Psoas muscle (tissue), 8 donors: ENCODE results near the gene USP43. TPM values are rescaled to one million over a fixed set of nuclear protein-coding genes. Genes with fewer than 3 reads are reported as not detected.
A peak's percentile ranks its signal among the peaks of the same experiment; 100 is the strongest.

Source experiments
- ATAC-seq, 4 donors: fragments of 200-7000 bp; cut with Tn5 transposase; one replicate each; pipeline ENCODE4 v1.9.1; 2020; ENCODE audit warnings: moderate library complexity in 3 of 4, mild to moderate bottlenecking in 2 of 4
- DNase-seq, 2 donors: peaks; one replicate each; pipeline ENCODE4 v3.0.0-alpha.2; 2020
- H3K27ac ChIP-seq: fragments of 200-600 bp; one replicate; pipeline ENCODE4 v1.8.0; 2022
- H3K27me3 ChIP-seq, 3 donors: fragments of 200-600 bp in 1 of 3; one replicate each; pipeline versions ENCODE4 v1.6.1 to v1.8.0; 2013 to 2022; ENCODE audit warnings: low read length in 2 of 3, mild to moderate bottlenecking in 2 of 3, moderate library complexity in 1 of 3; ENCODE audit not compliant: insufficient read depth in 3 of 3
- H3K36me3 ChIP-seq, 2 donors: fragments of 200-600 bp in 1 of 2; one replicate each; pipeline versions ENCODE4 v1.6.1 to v1.8.0; 2013 to 2022; ENCODE audit warnings: low read depth in 1 of 2, mild to moderate bottlenecking in 1 of 2, moderate library complexity in 1 of 2; ENCODE audit not compliant: insufficient read depth in 1 of 2
- H3K4me1 ChIP-seq: fragments of 200-600 bp; one replicate; pipeline ENCODE4 v1.8.0; 2022
- H3K4me3 ChIP-seq: fragments of 200-600 bp; one replicate; pipeline ENCODE4 v1.8.0; 2022; ENCODE audit warnings: mild to moderate bottlenecking
- H3K9me3 ChIP-seq: fragments of 200-600 bp; one replicate; pipeline ENCODE4 v1.8.0; 2022
- WGBS, 3 donors: extraction: QIAGEN DNeasy Blood & Tissue Kit; methylation state at CpG; one replicate each; pipeline versions ENCODE4 v1.1.6 to v1.1.7; 2013; 5-methylcytosine and 5-hydroxymethylcytosine counted together
- intact Hi-C, 2 donors: fragments of 100-400 bp; cut with DNase I; formaldehyde crosslinking; loops; one replicate each; pipeline versions ENCODE4 v1.11.0 to v1.14.2; 2022
- polyA plus RNA-seq, 3 donors: library from polyadenylated mRNA; stranded (reverse); fragments of 200-250 nt; gene quantifications; one replicate each; pipeline ENCODE4 v1.2.3, GENCODE V29; 2013
- total RNA-seq, 4 donors: library from RNA; stranded (reverse); fragmentation: NEBNext Ultra II Directional in 2 of 4; extraction: Animal tissue kit (Norgen Biotek cat#: 25700) in 2 of 4; gene quantifications; one replicate each; pipeline versions ENCODE4 v1.2.1 to v1.2.4, GENCODE V29; 2021 to 2023
- TF ChIP-seq, protein P1 (sequence below): fragments of 200-600 bp; IDR thresholded peaks from one replicate; pipeline ENCODE4 v1.8.0; 2022; ENCODE audit warnings: antibody characterized with exemption
- donor health status: healthy with polysubstance abuse.
- donor health status: DM: no; HTN: no; CAD: no; lungs with moderate emphysema.
- donor health status: Bipolar disorder and iron deficiency.
- donor health status: healthy.
- donor health status: DM: yes; HTN: yes; CAD: no.
- donor health status: DM: no; HTN: no; CAD: no.
- donor health status: DM: no; HTN: no; CAD: no.
- donor health status: DM: yes; HTN: yes; CAD: no.

The USP43 gene
- total and polyA plus RNA-seq, 7 donors, result 0.01 to 0.06 (median 0.04) TPM; not detected in 4

DNA sequence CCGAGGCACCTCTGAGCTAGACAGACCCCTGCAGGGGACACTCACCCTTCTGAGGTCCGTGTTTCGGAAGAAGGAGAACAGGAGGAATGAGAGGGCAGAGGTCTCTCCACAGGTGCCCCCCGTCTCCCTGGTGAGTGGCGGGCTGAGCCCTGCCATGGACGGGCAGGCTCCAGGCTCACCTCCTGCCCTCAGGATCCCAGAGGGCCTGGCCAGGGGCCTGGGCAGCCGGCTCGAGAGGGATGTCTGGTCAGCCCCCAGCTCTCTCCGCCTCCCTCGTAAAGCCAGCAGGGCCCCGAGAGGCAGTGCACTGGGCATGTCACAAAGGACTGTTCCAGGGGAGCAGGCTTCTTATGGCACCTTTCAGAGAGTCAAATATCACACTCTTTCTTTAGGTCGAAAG, 83.2 kb downstream of the USP43 start:
- TF ChIP-seq, protein P1, sequence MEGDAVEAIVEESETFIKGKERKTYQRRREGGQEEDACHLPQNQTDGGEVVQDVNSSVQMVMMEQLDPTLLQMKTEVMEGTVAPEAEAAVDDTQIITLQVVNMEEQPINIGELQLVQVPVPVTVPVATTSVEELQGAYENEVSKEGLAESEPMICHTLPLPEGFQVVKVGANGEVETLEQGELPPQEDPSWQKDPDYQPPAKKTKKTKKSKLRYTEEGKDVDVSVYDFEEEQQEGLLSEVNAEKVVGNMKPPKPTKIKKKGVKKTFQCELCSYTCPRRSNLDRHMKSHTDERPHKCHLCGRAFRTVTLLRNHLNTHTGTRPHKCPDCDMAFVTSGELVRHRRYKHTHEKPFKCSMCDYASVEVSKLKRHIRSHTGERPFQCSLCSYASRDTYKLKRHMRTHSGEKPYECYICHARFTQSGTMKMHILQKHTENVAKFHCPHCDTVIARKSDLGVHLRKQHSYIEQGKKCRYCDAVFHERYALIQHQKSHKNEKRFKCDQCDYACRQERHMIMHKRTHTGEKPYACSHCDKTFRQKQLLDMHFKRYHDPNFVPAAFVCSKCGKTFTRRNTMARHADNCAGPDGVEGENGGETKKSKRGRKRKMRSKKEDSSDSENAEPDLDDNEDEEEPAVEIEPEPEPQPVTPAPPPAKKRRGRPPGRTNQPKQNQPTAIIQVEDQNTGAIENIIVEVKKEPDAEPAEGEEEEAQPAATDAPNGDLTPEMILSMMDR, result no peak
- no peaks in the 10 kb centered on the region for H3K9me3 ChIP-seq
- H3K4me1 ChIP-seq, result no peaks in the 10 kb centered on the region
- H3K36me3 ChIP-seq, result no peaks in the 10 kb centered on the region
- ATAC-seq (no peak), DNase-seq (no peak)
- H3K4me3 ChIP-seq, result no peak overlapping the region
- WGBS, 3 donors, result 41 to 55% (median 45%) methylated on average over 11 to 12 of the region's 12 CpGs
- no peak overlapping the region for H3K27ac ChIP-seq
- intact Hi-C loops, result no loop called here
- no peaks in the 10 kb centered on the region for H3K27me3 ChIP-seq

DNA sequence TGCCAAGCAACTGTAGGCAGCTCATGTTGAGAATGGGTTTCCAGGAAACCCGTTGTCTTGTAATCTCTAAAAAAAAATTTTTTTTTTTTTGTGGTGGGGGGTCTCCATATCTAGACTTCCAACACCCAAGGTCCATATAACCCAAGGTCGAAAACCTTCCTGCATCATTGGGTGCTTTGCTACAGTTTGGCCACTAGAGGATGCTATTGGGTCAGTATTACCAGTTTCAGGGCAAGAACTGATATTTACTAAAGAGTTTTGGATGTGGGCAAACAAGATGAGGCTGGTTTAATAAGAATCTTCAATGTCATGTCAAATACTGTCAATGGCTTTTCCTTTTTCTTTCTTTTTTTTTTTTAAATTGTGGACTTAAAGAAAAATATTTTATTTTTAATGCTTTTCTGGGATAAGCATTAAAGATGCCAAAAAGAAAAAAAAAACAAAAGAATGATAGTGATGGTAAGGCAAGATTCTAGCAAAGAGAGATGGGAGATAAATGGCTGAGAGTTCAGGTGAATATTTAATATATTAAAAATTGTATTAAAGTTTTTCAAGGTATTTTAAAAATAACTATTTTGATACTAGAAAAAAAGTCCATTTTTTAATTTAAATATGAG, 83.8 kb downstream of the USP43 start:
- H3K27me3 ChIP-seq, result no peaks in the 10 kb centered on the region
- intact Hi-C loops, result no loop called here
- H3K9me3 ChIP-seq, result no peaks in the 10 kb centered on the region
- H3K36me3 ChIP-seq, result no peaks in the 10 kb centered on the region
- peak in 3 of 4 donors; percentile 51 to 77 (median 69) for ATAC-seq
- no peak for DNase-seq
- H3K27ac ChIP-seq, result no peak overlapping the region
- no peaks in the 10 kb centered on the region for H3K4me1 ChIP-seq
- 2% methylated on average over 2 of the region's 2 CpGs for WGBS, 3 donors
- TF ChIP-seq, protein P1, result peak; percentile 95
- no peak overlapping the region for H3K4me3 ChIP-seq

DNA sequence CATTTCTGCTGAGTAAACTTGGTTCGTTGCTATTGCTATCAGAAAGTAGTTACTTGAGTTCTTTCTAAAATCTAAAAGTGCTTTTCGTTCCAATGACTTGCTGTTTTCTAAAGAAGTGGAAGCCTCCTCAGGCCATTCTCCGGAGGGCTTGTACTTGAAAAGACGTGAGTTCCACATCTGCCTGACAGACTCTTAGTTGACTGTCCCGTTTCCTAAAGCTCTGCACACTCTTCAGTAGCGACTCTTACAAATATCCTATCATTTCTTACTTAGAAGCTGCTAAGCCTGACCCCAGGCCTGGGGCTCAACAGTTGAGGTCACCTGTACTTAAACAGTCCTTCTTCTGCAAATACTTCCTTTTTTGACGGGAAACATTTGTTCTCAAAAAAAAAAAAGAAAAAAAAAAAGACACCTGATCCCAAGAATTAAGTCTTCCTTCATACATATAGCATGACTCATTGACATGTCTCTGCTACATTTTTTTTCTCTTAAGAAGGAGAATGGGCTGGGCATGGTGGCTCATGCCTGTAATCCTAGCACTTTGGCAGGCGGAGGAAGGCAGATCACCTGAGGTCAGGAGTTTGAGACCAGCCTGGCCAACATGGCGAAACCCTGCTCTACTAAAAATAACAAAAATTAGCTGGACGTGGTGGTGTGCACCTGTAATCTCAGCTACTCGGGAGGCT, 84.6 kb downstream of the USP43 start:
- WGBS, 3 donors, result 69 to 77% (median 76%) methylated on average over 11 of the region's 11 CpGs
- H3K4me1 ChIP-seq, result no peaks in the 10 kb centered on the region
- no peaks in the 10 kb centered on the region for H3K27me3 ChIP-seq
- intact Hi-C loops, result loop anchor here (5.0 to 10.0 kb wide), 2 partner anchors 37 to 135 kb away; no protein-coding TSS in a partner anchor
- no peak overlapping the region for H3K27ac ChIP-seq
- DNase-seq, result no peak
- TF ChIP-seq, protein P1, result no peak
- H3K36me3 ChIP-seq, result no peaks in the 10 kb centered on the region
- H3K9me3 ChIP-seq, result no peaks in the 10 kb centered on the region
- H3K4me3 ChIP-seq, result no peak overlapping the region
- ATAC-seq, result no peak

DNA sequence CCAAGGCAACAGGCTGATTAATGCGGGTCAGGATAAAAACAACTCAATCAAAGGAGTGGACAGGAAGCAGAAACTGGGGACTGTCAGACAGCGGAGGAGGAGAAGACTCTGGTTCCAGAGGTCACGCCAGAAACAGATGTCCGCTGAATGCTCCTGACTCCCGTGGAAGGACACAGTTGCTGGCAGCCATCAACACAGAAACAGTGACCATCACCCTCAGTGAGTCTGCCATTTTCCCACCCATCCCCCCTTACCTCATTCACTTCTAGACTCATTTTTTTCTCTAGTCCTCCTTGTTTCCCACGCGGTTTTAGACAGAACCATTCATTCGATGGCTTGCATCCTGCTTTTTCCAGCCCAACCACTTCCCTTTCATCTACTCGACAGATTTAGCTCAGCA, 105.2 kb downstream of the USP43 start:
- Histone ChIP-seq H3K27ac (no peak overlapping the region), H3K4me1 (no peaks in the 10 kb centered on the region), H3K9me3 (no peaks in the 10 kb centered on the region), H3K36me3 (no peaks in the 10 kb centered on the region), H3K4me3 (no peak overlapping the region), H3K27me3 (peaks cover 0 to 2% (median 0%) of the 10 kb centered on the region in 3 donors)
- TF ChIP-seq, protein P1, result no peak
- intact Hi-C loops, result no loop called here
- WGBS, 3 donors, result 52 to 58% (median 55%) methylated on average over 9 of the region's 9 CpGs
- ATAC-seq, result no peak
- DNase-seq, result no peak
